ENCODE results near the gene DCAF5.
"Not testable (repeated sequence)": the region's sequence is repeated elsewhere in the genome, so short reads cannot be mapped to it uniquely, and the experiment has no call there.

DCAF5 gene

DNA sequence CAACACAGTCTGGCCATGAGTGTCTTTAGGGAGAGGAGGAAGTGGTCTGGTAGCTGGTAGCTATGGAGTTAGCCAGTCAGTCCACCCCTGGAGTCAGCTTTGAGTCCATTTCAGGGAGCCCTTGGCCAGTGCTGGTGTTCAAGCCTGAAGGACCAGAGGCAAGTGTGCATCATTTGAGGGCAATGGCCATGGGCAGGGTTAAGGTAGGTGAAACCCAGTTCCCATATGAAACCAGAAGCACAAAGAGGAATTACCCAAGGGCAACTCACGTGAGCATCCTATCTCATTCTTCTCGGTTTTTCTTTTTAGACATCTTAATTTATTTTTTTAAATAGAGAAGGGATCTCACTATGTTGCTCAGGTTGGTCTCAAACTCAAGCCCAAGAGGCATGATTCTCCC is 112.6 kb downstream of the DCAF5 start:
- DNase-seq = no peak

DNA sequence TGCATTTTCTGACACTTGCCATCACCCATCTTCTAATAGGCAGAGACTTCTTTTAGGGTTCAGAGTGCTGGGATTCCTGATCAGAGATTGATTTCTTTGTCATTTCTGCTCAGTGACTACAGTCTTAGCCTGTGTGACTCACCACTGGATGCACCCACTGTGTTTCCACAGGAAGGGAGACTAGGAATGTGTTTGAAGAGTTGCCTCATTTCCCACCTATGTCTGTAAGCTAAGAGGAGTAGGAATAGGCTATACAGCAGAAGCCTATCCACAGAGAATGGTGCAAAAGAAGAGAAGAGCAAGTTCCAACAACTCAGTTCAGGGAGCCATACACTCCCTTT is 113.7 kb downstream of the DCAF5 start:
- DNase-seq = no peak

DNA sequence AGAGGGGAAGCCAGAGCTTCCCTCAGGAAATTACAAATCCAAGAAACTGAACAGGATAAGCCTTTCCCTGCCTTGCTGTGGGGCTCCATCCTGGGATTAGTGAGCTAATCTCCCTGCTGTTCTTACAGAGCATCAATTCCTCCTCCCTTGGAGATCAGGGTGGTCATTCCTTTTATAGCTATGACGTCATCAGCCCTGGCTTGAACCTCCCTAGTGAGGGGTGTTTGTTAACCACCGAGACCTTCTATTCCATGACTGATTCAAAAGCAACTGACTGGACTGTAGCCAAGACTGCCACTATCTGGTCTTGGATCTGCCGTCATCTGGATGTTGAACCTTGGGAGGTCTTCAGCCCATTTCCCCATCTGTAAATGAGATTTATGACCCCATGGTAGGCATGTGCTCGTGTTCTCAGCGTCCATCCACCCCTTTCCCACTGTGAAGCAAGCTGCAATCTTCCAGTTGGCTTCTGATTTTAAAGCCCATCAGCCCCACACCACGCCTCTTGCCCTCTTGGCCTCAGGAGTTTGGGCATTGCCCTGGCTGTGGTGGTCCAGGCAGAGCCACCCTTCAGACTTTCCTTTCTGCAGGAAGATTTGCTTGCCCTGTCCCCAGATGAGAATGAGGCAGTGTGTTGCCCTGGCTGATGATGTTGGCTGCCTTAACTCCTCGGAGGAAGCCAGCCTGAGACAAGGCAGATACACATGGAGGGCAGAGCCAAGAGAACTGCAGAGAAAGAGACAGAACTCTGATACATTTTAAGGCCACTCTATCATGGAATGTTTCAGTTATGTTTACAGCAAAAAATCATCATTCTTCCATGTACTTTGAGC is 114.2 kb downstream of the DCAF5 start:
- no peak for DNase-seq

DNA sequence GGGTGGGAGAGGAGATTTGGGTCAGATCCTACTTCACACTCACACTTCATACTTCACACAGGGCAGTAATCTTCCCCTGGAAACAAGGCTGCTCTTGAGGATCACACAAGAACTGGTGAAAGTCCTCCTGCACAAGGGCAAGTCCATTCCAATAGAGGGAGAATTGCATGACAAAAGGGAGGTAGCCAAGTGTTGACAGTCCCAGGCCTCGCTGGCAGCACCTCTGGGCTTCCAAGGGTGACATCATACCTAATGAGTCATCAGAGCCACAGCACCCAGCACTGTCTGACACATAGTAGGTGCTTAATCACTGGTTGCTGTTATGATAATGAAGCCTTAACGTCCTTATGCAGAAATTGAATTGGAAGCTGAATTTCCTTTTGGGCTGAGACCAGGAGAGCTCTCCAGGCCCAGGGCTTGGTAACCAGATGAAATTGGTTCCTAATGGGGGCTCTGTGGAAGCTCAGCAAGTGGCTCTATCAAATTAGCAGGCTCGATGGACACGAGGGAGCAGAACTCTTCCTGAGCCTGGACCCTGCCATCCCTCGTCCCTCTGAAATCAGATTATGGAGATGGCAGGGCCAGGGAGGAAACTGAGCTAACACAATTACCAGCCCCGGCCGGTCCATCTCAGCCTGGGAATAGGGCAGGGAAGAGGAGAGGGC is 115.0 kb downstream of the DCAF5 start:
- no peak for DNase-seq

DNA sequence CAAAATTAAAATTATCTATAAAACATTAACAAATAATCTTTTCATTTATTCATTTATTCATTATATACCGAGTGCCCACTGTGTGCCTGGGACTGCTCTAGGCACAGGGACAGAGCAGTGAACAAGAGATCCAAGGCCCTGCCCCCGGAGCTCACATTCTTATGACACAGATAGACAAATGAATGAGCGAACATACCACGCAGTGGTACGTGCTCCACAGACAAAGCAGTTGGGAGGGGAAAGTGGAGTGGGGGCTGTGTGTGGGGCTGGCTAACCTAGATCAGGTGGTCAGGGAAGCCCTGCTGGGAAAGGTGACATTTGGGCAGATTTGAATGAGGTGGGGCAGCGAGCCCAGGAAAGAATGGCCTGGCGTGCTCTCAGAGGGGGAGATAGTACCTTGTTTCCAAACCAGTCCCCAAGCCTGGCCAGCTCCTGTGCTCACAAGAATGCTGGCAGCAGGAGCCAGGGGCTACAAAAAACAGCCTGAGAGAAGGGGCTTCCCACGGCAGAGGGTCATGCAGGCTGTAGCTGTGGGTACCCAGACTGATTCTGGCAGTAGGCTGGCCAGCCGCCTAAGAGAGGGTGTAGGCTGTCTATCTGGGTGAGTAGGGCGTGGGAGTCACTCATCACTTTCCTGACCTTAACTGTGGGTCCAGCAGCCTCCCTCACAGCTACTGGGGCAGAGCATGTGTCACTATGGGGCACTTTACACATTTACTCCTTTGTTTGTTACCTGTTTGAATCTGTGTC is 116.0 kb downstream of the DCAF5 start:
- DNase-seq = no peak

DNA sequence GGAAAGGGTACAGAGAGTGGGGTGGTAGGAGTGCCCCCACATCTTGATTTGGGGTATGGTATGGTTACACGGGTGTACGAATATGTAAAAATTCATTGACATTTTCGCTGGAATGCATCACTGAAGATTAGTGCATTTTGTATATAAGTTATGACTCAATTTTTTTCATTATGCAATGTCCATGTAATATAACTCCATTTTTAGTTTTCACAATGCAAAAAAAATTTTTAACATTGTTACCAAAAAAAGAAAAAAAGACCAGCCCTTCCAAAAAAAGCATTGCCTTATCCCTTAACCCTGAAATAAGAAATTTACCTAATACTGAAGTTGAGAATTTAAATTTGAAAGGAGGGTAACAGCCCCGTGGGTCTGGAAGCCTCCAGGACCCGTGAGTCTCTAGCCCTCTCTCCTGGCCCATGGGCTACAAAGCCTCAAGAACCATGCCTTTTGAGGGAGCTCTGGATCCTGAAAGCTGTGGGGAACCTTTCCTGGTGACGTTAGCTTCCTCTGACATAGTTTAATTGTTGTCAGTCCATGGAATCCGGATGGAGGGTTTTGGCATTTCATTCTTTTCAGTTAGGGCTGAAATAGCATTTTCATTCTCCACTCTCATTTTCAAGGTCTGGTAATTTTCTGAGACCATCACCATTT is 118.2 kb downstream of the DCAF5 start:
- no peak for DNase-seq

DNA sequence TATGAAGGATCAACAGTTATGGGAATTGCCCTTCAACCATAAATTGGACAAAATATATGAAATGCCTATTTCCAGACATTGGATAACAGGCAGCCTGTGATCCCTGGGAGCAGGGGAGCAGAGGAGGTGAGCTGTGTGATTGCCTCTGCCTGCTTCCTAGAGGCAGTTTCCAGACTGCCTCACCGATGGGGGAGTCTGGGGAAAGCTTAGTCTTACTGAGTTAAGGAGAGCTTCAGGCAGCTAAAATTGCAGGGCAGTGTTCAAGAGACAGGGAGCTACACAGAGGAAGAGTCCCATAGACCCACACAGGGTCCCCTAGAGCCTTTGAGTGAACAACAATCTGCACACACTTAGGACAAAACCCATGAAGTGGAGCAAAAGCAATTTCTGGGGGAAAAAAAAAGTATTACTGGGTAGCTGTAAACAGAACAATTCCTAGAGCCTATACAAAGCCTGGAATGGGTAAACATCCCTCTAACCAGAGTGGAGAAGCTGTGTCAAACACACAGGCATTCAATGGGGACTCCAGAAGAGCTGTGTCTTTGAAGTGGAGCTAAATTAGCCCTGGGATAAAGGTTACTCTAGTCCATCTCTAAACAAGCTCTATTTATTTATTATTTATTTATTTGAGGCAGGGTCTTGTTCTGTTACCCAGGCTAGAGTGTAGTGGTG is 125.5 kb downstream of the DCAF5 start:
- no peak for DNase-seq

DNA sequence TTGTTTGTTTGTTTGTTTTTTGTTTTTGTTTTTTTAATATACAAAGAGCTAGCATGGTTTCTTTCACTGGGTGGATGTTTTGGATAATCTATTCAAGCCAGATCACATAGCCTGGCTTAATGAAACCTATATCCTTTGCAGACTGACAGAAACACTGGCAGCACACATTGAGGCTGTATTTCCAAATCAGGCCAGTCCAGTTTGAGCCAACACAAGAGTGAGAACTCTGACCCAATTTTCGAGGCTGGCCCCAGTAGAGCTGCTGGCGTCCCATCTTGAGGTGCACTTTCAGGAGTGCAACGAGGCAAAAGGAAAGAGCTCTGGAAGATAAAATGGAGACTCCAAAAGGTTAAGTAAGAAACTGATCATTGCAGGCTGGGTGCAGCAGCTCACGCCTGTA is 129.9 kb downstream of the DCAF5 start:
- DNase-seq = no peak

DNA sequence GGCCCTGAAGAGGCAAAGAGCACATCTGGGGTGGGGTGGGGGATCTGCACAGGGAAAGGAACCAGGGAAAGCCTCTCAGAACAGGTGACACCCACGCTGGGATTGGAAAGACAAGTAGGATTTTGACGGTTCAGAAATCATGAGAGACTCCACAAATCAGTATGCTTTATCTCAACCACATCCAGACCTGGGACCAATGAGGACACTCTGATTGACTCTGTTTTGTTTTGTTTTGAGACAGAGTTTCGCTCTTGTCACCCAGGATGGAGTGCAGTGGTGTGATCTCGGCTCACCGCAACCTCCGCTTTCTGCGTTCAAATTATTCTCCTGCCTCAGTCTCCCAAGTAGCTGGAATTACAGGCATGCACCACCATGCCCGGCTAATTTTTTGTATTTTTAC is 130.8 kb downstream of the DCAF5 start:
- DNase-seq = not testable (repeated sequence)

DNA sequence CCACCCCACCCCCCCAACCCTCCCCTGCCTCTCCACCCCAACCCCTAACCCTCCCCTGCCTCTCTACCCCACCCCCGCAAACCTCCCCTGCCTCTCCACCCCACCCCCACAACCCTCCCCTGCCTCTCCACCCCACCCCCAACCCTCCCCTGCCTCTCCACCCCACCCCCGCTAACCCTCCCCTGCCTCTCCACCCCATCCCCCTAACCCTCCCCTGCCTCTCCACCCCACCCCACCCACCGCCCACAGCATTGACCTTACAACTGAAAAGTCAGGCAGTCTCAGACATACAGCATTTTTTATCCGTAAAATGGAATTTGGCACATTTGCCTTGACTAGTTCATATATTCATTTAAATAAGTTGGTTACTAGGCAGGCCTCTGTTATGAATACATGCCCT is 135.2 kb downstream of the DCAF5 start:
- no peak for DNase-seq

DNA sequence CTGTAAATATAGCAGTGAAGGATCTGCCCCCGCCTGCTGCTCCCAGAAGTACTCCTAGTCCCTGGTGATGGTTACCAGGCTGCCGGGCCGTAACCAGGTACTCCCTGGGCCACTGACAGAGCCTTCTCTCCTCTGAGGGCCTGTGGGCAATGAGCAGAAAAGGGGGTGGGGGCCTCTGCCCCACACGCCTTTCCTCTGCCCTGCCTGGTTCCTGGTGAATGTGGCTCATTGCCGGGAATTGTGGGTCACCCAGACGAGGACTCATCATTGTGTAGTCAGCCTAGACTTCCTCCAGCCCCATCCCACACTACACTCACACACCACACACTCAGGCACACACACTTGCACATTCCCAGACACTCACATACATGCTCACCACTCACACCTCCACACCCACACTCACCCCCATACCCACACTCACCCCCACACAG is 138.1 kb downstream of the DCAF5 start:
- no peak for DNase-seq

DNA sequence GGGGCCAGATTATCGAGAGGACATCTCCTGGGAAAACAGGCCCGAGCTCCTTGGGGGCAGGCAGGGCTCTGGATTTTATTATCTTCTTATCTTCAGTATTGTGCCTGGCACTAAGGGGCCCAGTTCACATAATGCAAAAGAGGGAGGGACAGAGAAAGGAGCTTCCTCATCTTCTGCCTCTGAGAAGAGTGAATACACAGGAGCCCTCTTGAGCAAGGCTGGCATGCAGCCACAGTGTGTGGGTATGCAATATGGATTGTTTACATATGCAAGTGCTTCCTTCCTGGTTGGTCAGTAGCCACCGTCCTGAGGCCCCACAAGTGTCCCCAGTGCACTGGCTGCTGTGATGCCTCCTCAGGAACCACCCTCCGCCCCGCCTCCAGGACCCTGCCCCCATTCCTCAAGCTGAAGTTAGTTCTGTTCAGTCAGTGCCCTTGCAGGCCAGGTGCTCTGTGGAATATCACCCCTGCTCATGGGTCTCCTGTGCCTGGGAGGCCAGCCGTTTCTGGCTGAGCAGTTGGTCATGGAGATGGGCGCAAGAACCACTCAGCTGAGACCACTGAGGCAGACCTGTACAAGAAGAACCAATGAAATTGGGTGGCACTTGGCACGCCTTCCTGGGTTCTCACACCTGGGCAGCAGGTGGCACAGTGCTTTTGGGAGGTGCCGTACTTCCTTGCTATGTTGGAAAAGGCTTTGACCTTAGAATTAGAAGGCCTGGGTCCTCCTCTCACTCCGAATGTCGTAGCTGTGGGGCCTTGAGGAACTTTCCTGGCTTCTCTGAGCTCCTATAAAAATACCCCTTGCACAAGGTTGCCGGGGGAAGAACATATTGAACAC is 138.8 kb downstream of the DCAF5 start:
- DNase-seq = no peak

DNA sequence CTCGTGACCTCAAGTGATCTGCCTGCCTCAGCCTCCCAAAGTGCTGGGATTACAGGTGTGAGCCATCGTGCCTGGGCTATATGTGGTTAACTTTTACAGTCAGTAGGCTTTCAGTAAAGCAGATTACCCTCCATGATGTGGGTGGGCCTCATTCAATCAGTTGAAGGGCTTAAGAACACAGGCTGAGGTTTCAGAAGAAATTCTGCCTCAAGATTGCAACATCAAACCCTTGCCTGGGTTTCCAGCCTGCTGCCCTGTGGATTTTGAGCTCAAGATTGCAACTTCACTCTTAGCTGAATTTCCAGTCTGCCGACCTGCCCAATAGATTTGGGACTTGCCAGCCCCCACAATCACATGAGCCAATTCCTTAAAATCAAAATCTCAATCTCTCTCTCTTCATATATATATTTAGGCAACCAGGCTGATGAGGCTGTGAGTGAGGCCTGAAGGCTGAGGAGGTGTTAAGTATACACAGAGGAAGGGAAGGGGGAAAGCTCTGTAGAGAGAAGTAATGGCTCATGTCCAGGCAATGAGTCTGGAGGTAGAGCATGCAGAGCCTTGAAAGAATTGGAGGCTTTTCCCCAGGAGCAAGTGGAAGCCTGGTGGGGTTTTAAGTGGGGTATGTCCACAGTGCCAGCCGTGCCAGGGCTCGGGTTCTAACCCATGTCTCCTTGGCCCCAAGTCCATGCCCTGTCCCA is 140.5 kb downstream of the DCAF5 start:
- DNase-seq = no peak

DNA sequence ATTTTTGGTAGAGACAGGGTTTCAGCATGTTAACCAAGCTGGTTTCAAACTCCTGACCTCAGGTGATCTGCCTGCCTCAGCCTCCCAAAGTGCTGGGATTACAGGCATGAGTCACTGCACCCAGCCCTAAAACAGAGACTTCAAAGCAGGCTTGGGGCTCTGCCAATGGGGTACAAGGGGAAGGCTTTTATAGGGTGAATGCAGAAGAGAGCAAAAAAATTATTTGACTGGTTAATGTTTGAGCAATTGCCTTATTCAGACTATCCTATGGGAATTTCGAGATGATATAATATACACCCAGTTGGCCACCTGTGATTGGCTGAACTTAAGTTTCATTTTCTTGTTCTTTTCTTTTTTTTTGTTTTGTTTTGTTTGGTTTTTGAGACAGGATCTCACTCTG is 142.3 kb downstream of the DCAF5 start:
- DNase-seq = no peak

DNA sequence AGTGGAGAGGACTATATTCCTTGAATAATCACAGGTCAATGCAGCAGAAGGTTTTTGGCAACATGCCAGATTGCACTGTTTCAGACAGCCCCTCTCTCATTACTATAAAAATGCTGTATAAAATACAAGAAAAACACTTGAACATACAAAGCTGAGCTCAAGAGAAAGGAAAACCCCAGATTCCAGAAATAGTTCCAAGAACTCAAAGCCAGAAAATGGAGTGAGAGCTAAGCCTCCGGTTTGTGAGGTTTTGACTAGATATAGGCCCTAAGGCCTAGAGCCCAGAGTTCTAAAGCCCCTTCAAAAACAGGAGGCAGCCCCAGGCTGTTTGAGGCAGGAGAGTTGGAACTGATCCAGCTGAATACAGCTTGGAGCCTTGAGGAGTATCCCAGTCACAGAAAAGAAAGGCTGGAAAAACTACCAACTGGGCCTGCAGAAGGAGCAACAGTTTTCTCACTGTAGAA is 144.5 kb downstream of the DCAF5 start:
- no peak for DNase-seq

DNA sequence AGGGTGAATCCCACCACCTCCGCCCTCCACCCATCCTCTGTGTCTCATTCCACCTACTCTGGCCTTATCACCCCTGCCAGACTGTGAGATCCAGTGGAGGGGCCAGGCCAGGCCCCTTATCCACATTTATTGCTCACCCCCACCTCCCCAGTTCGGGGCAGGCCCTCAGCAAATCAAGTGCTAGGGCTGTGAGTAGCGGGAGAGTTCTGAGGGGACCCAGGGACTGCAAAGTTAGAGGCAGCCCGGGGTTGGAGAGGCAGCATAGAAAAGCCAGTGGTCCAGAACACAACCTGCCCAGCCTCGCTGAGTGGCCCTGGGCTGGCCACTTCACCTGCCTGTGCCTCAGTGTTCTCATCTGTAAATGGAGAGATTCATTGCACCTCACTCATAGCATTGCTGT is 146.6 kb downstream of the DCAF5 start:
- DNase-seq = no peak

DNA sequence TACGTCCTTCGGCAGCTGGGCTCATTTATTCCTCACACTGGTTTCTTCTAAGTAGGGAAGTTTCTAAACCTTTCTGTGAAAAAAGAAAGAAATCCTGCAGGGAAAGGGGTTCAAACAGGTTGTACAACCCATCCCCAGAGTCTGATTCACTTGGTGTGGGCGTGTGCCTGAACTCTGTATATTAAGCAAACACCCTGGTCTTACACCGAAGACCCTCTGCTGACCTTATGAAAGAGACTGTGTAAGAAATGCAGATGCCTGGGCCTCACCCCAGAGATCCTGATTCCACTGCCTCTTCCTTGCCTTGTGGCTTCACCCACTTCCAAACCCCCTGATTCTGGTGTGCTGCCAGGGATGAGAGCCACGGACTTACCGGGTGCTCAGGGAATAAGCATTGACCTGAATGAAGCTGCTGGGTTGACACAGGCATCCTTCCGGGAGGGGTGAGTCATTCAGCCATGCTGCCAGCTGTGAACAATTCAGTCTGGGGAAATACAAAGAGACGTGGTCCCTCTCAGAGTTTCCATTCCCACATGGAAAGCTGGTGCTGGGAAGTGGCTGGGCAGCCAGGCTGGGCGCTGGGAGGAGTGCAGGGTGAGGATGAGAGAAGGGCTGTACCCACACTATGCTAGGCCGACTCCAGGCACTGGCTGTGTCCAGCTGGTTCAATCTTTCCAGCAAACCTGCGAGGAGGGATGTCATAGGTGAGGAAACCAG is 147.3 kb downstream of the DCAF5 start:
- no peak for DNase-seq

DNA sequence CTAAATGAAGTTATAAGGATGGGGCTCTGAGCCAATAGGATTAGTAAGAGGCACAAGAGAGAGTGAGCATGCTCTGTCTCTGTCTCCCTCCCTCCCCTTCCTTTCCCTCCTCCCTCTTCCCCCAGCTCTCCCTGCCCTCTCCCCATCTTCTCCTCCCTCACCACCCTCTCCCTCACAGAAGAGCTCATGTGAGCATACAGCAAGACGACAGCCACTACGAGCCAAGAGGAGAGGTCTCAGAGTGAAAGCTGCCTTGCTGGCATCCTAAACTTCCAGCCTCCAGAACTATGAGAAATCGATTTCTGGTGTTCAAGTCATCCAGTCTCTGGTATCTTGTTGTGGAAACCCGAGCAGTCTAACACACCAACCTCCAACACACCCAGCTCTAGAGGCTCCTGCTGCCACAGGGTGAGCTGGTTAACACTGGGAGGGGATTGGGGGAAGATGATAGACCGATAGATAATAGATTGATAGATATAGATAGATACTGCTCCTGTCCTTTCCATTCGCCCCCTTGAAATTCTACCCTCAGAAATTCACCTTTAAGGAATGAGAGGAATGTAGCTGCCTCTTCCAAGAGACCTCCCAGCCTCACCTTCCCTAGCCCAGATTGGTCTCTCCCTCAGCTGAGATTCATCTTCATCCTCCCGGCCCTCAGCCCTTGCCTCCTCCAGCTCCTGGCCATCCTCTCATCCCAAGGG is 148.0 kb downstream of the DCAF5 start:
- no peak for DNase-seq

DNA sequence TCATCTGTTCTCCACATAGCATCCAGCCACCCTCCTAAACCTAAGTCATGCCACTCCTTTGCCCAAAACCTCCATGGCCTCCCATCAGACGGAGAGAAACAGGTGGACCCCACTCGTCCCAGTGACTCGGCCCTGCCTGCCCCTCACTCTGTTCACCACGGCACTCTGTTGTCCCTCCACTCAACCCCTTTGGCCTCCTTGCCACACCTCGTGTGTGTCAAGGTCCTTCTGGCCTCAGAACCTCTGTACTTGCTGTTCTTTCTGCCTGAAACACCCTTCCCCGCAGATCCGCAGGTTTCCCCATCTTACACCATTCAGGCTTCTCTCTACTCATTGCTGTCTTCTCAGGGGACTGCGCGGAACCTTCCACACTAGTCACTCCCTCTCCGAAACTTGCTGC is 149.3 kb downstream of the DCAF5 start:
- no peak for DNase-seq

DNA sequence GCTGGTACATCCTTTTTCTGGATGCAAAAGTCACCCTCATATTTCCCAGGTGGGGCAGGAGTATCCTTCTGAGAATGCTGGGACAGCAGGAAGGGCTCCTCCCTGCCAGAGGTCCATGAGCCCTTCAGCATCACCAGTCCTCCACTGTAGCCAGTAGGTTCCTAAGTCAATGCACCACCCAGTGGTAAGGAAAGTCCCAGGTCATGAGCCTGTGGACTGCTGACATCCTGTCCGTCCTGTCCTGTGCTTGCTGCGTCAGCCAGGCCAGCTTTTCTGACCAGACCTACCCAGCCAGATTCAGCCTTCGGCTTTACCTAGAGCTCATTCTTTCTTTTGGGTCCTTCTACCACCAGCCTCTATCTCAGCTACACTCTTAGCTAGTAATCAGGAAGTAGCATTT is 150.8 kb downstream of the DCAF5 start:
- DNase-seq = no peak
